ENCODE measurements around the gene TC2N.
"Not testable (repeated sequence)": the region's sequence is repeated elsewhere in the genome, so short reads cannot be mapped to it uniquely, and the experiment has no call there.

The TC2N gene

DNA sequence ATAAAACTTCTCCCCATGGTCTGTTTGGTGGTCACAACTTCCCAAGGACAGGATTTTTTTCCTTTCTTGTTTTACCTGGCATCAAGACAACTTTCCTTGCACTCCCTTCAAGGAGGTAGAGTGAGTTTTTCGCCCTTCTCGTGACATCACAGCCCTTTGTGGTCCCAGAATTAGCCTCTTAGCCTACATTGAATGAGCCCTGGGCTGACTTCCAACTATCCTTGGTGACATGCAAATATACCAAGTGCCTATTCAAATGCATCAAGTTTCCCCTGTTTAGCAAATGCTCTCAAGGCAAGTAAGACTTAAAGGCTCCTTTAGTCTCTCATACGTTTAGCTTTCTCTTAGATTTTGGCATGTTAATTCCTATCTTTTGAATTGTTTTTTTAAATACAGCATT, 36.6 kb downstream of the TC2N start:
- DNase-seq, result no peak

DNA sequence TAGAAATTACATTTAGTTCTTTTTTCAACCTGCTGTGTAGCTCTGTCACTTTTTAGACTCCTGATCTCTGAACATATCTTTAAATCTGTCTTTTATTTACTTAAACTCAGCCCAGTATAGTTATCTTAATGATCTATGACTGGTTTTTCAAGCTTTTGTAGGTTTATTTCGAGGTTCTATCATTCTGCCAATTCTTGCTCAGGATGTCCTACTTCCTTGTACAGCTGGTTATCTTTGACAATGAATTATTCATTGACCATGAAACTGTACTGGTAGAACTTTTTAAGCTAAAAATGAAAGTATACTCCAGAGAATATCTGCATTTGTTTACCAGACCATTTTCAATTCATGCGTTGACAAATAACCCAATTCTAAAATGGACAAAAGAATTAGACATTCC, 37.8 kb downstream of the TC2N start:
- no peak for DNase-seq

DNA sequence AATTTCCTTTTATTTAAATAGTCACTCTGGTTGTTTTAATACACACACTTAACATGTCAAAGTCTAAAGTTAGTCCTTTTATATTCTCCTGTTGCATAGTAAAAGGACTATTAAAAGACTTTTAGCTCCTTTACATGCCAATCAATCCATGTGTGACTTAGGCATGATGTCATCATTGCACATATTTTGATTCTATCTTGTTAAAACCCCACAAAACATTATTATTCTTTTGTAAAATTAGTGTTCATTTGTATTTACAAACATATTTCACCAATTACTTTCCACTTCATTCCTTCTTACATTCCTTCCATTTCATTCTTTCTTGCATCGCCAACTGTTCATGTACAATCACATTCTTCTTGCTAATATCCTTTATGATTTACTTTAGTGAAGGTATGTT, 39.6 kb downstream of the TC2N start:
- DNase-seq, result no peak

DNA sequence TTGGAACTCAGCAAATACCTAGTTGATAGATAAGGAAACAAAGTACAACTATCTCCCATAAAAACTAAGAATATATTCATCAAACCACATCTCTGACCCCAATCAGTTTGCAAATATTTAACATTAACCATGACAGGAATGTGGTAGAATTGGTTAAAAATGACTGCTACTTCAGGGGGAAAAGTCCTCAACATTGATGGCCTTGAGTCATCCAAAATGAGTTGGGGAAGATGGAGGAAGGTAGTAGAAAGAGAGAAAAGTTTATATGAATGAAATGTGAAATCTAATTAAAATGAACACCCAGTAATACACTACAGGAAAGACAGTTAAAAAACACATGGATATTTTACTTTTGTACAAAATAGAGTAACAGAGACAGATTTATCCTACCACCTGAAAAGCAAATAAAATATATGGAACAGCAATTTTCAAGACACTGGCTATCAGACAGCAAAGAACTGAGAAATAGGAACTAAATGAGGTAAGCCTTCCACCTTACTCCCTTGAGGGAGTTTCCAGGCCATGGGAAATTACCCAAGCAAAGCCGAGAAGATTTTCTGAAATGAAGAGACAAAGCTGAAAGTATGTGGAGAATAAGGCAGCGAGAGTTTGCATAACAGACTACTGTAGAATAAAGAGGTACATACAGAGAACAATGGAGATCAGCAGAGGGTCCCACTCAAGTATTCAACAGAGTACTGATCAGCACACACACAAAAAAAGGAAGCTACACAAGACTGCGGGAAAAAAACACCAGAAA, 49.6 kb downstream of the TC2N start:
- no peak for DNase-seq

DNA sequence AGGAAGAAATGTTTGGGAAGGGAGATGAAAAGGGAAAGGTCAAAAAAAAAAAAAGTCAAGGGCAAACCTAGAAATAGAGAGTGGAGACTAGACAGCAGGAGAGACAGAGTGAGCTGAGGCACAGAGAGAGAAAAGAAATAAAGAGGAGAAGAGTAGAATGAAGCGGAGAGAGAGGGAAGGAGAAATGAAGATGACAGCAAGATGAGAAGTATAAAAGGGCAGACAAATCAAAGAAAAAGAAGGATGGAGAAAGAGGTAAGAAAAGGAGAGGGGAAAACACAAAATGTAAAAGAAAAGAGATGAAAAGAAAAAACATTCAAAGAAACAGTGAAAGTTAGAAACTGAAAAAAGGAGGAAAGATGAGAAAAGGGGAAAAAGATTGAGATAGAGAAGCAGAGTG, 53.0 kb downstream of the TC2N start:
- DNase-seq, result no peak

DNA sequence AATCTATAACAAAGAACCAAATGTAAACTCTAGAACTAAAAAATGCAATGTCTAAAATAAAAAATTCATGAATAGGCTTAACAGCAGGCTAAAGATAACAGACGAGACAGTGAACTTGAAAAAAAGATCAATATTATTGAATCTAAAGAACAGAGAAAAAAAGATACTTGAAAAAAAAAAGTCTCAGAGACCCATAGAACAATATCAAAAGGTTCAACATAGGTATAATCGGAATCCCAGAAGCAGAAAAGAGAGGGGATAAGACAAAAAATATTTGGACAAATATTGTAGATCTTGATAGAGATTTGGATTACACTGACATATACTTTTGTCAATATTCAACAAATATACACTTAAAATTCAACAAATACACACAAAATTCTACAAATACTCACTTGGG, 56.6 kb downstream of the TC2N start:
- no peak for DNase-seq

DNA sequence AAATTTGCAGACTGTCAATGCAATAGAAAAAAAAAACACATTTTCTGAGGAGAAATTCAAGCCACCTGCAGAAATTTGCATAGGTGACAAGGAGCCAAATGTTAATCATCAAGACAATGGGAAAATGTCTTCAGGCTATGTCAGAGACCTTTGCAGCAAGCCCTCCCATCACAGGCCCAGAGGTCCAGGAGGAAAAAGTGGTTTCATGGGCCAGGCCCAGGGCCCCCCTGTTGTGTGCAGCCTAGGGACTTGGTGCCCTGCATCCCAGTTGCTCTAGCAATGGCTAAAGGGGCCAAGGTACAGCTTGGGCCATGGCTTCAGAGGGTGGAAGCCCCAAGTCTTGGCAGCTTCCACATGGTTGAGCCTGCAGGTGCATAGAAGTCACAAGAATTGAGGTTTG, 60.6 kb downstream of the TC2N start:
- DNase-seq, result no peak

DNA sequence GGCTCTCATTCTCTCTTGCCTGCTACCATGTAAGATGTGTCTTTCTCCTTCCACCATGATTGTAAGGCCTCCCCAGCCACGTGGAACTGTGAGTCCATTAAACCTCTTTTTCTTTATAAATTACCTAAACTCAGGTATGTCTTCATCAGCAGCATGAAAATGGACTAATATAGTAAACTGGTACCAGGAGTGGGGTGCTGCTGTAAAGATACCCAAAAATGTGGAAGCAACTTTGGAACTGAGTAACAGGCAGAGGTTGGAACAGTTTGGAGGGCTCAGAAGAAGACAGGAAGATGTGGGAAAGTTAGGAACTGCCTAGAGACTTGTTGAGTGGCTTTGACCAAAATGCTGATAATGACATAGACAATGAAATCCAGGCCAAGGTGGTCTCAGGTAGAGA, 61.2 kb downstream of the TC2N start:
- DNase-seq, result not testable (repeated sequence)

DNA sequence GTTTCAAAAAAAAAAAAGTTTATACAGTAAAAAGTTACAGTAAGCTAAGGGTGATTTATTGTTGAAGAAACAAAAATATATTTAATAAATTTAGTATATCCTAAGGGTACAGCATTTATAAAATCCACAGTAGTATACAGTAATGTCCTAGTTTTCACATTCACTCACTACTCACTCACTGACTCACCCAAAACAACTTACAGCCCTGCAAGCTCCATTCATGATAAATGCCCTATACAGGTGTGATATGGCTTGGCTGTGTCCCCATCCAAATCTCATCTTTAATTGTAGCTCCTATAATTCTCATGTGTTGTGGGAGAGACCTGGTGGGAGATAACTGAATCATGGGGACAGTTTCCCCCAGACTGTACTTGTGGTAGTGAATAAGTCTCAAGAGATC, 61.7 kb downstream of the TC2N start:
- no peak for DNase-seq

DNA sequence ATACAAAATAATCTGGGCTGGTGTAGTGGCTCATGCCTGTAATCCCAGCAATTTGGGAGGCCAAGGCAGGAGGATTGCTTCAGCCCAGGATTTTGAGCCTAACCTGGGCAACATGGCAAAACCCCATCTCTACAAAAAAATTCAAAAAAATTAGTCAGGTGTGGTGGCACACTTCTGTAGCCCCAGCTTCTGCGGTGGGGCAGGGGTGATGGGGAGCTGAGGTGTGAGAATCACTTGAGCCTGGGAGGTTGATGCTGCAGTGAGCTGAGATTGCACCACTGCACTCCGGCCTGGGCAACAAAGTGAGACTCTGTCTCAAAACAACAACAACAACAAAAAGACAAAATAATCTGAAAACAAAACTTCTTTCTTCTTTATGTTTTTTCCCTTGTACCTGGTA, 66.0 kb downstream of the TC2N start:
- DNase-seq, result no peak

DNA sequence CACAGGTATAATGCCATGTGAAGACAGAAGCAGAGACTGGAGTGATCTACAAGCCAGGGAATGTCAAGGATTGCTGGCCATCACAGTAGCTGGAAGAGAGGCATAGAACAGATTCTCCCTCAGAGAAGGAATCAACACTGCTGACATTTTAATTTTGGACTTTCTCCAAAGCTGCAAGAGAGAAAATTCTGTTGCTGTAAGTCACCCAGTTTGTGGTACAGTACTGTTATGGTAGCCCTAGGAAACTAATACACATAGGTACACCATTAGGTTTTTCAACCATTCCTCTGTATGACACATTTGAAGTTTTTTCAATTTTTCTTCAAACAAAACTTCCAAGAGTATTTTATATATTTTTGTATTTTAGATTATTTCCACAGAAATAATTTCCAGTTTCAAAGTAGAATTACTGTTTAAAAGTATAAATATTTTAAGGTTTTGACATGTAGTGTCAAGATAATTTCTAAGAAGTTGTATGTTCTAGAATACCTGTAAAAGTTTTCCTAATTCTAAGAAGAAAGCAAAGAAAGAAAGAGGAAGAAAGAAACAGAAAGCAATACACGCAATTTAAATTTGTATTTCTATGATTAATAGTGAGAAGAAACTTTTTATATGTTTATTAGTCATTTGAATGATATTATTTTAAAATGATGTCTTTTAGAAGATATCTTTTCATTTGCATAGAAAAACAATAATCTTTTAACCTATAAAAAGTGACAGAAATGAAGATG, 70.6 kb downstream of the TC2N start:
- DNase-seq, result no peak

DNA sequence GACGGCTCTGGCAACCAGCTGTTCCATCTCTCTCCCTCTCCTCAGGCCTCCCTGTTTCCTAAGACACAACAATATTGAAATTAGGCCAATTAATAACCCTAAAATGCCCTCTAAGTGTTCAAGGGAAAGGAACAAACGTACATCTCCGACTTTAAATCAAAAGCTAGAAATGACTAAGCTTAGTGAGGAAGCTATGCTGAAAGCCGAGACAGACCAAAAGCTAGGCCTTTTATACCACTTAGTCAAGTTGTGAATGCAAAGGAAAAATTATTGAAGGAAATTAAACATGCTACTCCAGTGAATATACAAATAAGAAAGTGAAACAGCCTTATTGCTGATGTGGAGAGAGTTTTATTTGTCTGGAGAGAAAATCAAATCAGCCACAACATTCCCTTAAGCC, 73.6 kb downstream of the TC2N start:
- no peak for DNase-seq

DNA sequence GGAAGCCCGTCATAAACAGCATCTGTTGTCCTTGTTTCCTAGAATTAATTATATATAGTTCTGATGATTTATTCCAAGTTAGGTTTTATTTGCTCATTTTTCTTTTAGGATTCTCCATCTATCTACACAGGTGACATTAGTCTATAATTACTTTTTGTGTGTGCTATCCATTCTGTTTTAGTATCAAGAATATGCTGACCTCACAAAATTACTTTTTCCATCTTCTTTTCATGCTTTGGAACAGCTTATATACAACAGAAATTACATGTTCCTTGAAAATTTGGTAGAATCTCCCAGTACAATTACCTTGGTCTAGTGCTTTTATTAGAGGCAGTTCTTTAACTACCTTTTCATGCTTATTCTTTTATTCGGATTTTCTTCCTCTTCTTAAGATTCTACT, 81.1 kb downstream of the TC2N start:
- DNase-seq, result no peak

DNA sequence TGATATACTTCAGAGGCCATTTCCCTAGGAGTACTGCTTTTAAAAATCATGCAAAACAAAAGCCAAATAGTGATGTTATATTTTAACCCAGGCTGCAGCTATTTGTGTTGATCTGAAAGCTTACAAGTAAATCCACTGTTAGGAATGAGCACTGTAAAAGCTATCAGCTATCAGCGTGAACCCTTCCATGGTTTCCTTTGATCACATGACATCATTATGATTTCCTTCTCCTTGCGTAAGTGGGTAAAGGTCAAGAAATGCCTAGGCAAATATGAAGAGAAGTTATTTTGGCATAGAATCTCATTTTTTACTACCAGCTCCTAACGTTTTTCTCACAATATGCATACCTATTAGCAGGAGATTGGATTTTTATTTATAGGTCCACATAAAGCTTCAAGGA, 86.9 kb downstream of the TC2N start:
- DNase-seq, result no peak

DNA sequence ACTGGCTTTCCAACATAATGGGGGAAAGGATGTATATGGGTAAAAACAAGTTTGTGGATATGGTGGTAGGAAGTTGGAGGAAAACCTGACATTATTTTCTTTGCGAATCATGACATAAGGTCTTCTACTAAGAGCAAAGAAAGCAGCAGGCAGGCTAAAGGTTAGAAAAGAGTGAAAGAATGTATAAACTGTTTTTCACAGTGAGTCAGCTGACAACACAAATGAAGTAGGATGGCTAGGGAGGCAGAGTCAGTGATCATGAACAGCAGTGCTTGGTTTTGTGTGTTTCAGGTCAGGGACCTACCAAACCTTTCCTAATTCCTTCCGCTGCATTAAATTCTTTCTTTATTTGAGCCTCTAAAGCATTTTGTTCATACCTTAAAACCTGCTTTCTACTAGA, 89.1 kb downstream of the TC2N start:
- no peak for DNase-seq

DNA sequence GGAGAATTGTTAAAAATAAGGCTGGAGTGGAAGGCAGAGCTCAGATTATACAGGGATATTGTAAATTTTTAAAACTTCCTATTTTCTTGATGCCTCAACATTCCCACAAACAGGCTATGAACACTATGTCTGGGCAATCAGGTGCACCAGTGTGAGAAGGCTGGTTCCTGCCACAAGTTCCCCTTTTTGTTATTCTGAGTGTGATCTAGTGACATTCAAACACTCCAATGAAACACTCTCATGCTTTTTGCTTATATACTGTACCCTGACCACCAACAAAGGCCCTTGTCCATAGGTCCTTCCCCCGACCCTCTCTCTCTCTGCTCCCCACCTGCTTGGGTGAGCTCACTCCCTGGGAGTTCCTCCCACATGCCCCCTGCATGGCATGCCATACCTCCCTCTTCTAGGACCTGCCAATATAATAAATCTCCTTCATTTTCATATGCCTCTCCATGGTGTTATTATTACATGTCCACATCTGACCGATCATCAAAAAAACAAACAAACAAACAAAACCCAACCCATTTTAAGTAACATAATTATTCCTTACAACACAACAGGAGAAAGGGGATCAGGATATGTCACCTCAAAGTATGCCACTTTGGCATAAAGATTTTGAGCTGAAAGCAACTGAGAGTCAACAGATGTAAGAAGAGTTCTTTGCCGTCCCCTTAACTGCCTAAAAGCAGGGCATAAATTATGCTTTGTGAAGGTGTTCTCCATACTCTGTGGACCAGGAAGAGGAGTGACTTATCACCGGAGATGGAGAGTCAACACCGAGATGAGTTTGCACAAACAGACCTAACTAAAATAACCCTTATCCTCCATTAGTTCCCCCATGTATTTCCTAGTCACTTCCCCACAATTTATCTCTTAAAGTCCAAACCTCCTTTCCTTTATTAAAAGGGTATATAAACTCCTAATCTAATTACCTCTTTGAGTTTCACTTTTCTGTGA, 92.9 kb downstream of the TC2N start:
- no peak for DNase-seq

DNA sequence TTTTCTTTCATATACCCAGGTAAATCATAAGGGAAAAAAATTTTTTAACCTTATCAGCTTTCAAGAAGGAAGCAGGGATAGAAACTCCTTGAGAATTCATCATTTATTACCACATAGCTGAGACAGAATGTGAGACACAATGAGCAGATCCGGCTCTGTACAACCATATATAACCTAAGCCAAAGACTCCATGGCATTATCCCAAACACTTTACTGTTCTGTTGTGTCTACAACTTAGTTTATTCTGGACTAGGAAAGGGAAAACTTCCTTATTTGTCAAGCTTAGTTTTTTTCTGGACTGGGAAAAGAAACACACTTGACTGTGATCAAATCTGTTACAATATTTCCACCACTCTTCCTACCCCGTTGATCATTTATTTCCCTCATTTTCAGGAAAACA, 97.2 kb downstream of the TC2N start:
- no peak for DNase-seq

DNA sequence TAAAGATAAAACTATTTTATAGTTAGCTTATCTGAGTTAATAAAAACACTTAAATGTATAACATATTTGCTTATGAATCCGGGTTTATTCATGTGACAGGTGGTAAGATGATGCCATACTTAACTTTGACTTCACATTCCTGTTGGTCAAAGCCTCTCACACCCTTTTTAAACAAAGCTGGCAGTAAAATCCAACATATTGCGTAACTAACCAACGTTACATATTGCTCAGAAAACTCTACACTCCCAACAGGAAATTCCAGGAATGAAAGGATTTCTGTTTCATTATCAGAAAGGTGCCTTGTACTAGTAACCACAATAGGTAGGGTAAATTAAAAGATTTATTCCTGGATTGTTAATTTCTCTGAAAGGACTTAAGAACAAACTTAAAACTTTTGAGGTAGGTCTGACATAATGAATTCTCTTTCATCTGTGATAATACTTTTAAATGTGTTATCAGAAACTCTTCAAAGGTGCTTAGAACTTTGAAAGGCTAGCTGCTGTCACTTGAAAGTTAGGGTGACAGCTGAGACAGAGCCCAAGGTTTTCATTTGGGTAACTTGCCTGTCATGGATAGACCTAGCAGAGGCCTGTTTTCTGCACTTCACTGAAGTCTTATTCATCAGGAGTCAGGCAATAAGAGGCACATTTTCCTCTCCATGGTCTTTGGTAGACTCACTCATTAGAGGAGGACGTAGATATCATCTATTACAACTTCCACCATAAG, 111.6 kb downstream of the TC2N start:
- DNase-seq, result no peak

DNA sequence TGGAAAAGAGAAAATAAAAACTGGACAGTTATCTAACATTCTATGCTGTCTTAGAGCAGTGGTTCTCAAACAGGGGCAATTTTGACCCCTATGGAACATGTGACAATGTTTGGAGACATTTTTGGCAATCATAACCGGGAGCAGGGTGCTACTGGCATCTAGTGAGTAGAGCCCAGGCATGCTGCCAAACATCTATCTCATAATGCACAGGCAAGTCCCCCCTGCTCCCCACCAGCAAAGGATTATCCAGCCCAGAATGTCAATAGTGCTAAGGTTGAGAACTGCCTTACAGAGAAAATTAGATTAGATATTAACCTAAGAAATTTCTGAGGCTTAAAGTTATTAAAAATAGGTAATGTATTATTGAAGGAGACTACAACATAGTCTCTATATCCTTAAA, 112.5 kb downstream of the TC2N start:
- no peak for DNase-seq

DNA sequence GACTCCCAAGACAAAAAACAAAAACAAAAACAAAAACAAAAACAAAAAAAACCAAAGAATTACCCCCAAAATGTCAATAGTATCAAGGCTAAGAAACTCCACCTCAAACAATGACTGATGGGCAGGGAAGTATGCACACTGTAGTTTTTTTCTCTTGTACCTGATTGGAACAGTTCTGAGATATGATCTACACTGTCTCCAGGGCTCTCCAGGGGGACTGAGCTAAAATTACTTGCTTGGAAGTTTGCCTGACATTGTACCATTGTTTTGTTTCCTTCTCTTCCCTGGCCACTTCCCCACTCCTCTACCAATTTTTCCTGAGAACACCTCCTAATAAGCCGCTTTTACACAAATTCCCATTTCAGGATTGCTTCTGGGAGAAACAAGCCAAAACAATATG, 113.2 kb downstream of the TC2N start:
- DNase-seq, result no peak

DNA sequence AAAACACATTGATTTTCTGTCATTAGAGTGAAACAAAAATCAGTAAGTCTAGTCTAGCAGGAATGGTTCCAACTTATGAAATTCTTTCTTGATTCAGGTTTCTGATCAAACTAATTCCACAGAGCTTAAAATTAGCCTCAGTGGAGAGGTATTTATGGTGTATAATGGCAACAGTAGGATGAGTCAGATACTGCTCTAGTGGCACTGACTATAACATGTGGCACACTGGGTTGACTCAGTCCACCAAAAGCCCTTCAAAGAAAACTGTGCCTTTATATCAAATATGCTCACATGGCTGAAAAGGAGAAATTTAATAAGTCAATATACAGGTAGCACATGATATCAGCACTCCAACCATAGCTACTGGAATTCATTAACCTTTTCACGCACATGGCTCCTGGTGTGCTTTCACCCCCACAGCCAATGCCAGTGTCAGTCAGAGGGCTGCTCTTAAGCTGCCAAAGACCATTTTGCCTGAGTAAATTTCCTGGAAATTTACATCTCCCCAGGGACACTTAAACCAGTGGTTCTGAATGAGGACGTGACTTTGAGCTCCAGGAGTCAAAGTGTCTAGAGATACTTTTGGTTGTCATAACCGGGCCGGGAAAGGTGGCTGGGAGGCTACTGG, 113.7 kb downstream of the TC2N start:
- no peak for DNase-seq

DNA sequence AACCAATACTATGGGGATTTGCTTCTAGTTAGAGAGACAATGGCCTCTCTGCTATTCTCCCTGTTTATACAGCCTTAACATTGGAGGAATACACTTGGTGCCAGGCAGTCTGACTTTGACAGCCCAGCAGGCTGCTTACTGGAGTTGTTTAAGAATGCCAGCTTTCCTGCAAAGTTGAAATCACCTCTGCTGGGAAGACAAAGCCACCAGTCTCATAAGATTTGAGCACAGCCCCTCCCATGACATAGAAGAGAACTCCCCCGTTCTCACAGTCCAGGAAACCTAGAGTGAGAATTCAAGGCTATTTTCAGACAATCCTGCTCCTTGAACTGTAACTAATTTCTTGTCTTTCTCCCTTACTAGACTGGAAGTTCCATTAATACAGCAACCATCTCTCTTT, 114.4 kb downstream of the TC2N start:
- no peak for DNase-seq

DNA sequence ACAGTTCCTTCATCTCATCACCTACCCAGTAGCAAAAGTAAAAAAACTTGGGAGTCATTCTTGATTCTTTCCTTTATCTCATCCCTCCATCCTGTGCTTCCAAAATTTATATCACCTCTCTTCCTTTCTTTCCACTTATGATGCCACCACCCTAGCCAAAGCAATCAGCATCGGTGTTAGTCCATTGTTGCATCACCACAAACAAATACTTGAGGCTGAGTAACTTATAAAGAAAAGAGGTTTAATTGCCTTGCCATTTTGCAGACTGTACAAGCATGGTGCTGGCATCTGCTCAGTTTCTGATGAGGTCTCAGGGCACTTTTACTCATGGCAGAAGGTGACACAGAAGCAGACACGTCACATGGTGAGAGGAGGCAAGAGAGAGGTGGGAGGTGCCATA, 115.6 kb downstream of the TC2N start:
- DNase-seq, result no peak

Data from stimulated activated naive CD4-positive, alpha-beta T cell (primary cell).